ENCODE measurements around the gene PTGER1. TPM values are rescaled to one million over a fixed set of nuclear protein-coding genes. Genes with fewer than 3 reads are reported as not detected.
"Not testable (repeated sequence)": the region's sequence is repeated elsewhere in the genome, so short reads cannot be mapped to it uniquely, and the experiment has no call there.

Gene PTGER1
- total and polyA plus RNA-seq, 2 experiments from 2014 or later = 0.60 to 3.5 TPM

DNA sequence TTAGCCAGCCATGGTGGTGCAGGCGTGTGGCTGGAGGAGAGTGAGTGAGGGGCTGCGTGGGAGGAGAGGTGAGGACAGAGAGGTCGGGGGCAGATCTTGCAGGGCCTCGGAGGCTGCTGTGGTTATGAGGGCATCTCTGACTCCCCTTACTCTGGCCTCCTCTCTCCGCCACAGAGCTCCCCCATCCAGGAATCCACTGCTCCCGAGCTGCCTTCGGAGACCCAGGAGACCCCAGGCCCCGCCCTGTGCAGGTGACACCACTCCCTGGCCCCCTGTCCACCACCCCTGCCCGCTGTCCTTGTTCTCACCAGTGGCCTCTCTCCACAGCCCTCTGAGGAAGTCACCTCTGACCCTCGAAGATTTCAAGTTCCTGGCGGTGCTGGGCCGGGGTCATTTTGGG is 7.8 kb downstream of the PTGER1 start:
- no peaks in the 10 kb centered on the region for H3K9me3 ChIP-seq (ENCODE audit: low read depth)
- no peak for DNase-seq (ENCODE audit: low spot score)
- H3K79me2 ChIP-seq = no peaks in the 10 kb centered on the region
- TF ChIP-seq EZH2 (IDR thresholded peaks at IDR 0.05; ENCODE audit: borderline replicate concordance) = no peak
- TF ChIP-seq EZH2phosphoT487 (IDR thresholded peaks at IDR 0.05; ENCODE audit: low read depth, severe bottlenecking, unreplicated experiment) = no peak
- TF ChIP-seq, protein P1, sequence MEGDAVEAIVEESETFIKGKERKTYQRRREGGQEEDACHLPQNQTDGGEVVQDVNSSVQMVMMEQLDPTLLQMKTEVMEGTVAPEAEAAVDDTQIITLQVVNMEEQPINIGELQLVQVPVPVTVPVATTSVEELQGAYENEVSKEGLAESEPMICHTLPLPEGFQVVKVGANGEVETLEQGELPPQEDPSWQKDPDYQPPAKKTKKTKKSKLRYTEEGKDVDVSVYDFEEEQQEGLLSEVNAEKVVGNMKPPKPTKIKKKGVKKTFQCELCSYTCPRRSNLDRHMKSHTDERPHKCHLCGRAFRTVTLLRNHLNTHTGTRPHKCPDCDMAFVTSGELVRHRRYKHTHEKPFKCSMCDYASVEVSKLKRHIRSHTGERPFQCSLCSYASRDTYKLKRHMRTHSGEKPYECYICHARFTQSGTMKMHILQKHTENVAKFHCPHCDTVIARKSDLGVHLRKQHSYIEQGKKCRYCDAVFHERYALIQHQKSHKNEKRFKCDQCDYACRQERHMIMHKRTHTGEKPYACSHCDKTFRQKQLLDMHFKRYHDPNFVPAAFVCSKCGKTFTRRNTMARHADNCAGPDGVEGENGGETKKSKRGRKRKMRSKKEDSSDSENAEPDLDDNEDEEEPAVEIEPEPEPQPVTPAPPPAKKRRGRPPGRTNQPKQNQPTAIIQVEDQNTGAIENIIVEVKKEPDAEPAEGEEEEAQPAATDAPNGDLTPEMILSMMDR (IDR thresholded peaks at IDR 0.05; ENCODE audit: poor library complexity) = no peak
- no peak overlapping the region for H3K4me3 ChIP-seq
- no peaks in the 10 kb centered on the region for H4K20me1 ChIP-seq (ENCODE audit: insufficient read depth, poor library complexity, severe bottlenecking)
- H3K36me3 ChIP-seq (replicated peaks; ENCODE audit: insufficient read depth, low read depth) = no peaks in the 10 kb centered on the region
- H3K4me2 ChIP-seq = no peak overlapping the region
- no peaks in the 10 kb centered on the region for H3K27me3 ChIP-seq
- no peaks in the 10 kb centered on the region for H3K9me2 ChIP-seq (replicated peaks; ENCODE audit: insufficient read depth)
- H3K27ac ChIP-seq = no peak overlapping the region
- WGBS (ENCODE audit: low lambda C conversion rate, missing lambda C conversion rate) = 92% methylated on average over 10 of the region's 12 CpGs
- H2AFZ ChIP-seq = no peak overlapping the region
- H3K4me1 ChIP-seq (ENCODE audit: insufficient read depth) = peaks cover 6% of the 10 kb centered on the region

DNA sequence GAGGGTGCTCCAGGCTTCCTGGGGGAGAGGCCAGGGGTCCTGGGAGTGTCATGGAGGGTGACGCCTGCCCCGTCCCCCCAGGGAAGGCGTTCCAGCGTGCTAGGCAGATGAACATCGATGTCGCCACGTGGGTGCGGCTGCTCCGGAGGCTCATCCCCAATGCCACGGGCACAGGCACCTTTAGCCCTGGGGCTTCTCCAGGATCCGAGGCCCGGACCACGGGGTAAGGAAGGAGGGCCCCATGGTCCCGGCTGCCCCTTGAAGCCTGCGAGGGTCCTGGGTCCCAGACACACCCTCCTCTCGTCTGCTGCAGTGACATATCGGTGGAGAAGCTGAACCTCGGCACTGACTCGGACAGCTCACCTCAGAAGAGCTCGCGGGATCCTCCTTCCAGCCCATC is 11.4 kb downstream of the PTGER1 start:
- H3K27ac ChIP-seq = no peak overlapping the region
- H3K4me3 ChIP-seq = no peak overlapping the region
- no peak overlapping the region for H3K4me2 ChIP-seq
- DNase-seq (ENCODE audit: low spot score) = no peak
- WGBS (ENCODE audit: low lambda C conversion rate, missing lambda C conversion rate) = 97% methylated on average over 21 of the region's 21 CpGs
- no peaks in the 10 kb centered on the region for H3K36me3 ChIP-seq (replicated peaks; ENCODE audit: insufficient read depth, low read depth)
- H2AFZ ChIP-seq = no peak overlapping the region
- H3K79me2 ChIP-seq = no peaks in the 10 kb centered on the region
- no peaks in the 10 kb centered on the region for H3K4me1 ChIP-seq (ENCODE audit: insufficient read depth)
- H3K27me3 ChIP-seq = no peaks in the 10 kb centered on the region
- H4K20me1 ChIP-seq (ENCODE audit: insufficient read depth, poor library complexity, severe bottlenecking) = no peaks in the 10 kb centered on the region
- TF ChIP-seq, protein P1 (IDR thresholded peaks at IDR 0.05; ENCODE audit: poor library complexity) = no peak
- TF ChIP-seq EZH2 (IDR thresholded peaks at IDR 0.05; ENCODE audit: borderline replicate concordance) = no peak
- H3K9me2 ChIP-seq (replicated peaks; ENCODE audit: insufficient read depth) = no peaks in the 10 kb centered on the region
- no peaks in the 10 kb centered on the region for H3K9me3 ChIP-seq (ENCODE audit: low read depth)

DNA sequence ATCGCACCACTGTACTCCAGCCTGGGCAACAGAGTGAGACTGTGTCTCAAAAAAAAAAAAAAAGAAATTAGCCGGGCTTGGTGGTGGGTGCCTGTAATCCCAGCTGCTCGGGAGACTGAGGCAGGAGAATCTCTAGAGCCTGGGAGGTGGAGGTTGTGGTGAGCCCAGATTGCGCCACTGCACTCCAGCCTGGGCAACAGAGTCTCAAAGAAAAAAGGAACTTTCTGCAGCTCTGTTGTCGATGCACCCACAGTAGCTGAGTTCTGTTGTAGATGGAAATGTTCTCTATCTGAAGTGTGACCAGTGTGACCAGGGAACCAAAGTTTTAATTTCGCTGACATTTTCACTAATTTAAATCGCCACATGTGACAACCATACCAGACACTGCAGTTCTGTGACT is 12.8 kb downstream of the PTGER1 start:
- not testable (repeated sequence) for H3K27me3 ChIP-seq; H4K20me1 ChIP-seq (ENCODE audit: insufficient read depth, poor library complexity, severe bottlenecking)

DNA sequence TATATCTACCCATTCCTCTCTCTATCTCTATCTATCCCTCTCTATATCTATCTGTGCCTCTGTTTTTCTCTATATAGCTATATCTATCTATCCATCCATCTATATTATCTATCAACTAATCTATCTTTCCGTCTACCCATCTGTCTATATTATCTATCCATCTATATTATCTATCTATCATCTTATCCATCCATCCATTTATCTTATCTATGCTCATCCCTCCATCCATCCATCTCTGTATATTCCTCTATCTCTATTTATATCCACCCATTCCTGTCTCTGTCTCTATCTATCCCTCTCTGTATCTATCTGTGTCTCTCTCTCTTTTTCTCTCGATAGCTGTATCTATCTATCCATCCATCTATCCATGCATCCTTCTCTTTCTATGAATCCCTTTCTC is 14.2 kb downstream of the PTGER1 start:
- no peak overlapping the region for H3K27ac ChIP-seq
- H3K4me3 ChIP-seq = no peak overlapping the region
- DNase-seq (ENCODE audit: low spot score) = no peak
- H3K4me2 ChIP-seq = no peak overlapping the region
- WGBS (ENCODE audit: low lambda C conversion rate, missing lambda C conversion rate) = 89% methylated on average over 2 of the region's 2 CpGs
- H3K4me1 ChIP-seq (ENCODE audit: insufficient read depth) = no peaks in the 10 kb centered on the region
- no peak overlapping the region for H2AFZ ChIP-seq
- no peaks in the 10 kb centered on the region for H3K9me3 ChIP-seq (ENCODE audit: low read depth)
- H3K36me3 ChIP-seq (replicated peaks; ENCODE audit: insufficient read depth, low read depth) = no peaks in the 10 kb centered on the region
- H3K9me2 ChIP-seq (replicated peaks; ENCODE audit: insufficient read depth) = no peaks in the 10 kb centered on the region
- TF ChIP-seq EZH2 (IDR thresholded peaks at IDR 0.05; ENCODE audit: borderline replicate concordance) (no peak), EZH2phosphoT487 (IDR thresholded peaks at IDR 0.05; ENCODE audit: low read depth, severe bottlenecking, unreplicated experiment) (no peak)
- TF ChIP-seq, protein P1 (IDR thresholded peaks at IDR 0.05; ENCODE audit: poor library complexity) = no peak
- H3K27me3 ChIP-seq = no peaks in the 10 kb centered on the region
- no peaks in the 10 kb centered on the region for H4K20me1 ChIP-seq (ENCODE audit: insufficient read depth, poor library complexity, severe bottlenecking)
- no peaks in the 10 kb centered on the region for H3K79me2 ChIP-seq

More for the DNA sequence above, 12.8 kb downstream of the PTGER1 start:
- H3K79me2 ChIP-seq; DNase-seq (ENCODE audit: low spot score); H3K27ac ChIP-seq; H3K4me1 ChIP-seq (ENCODE audit: insufficient read depth); H3K4me2 ChIP-seq; H3K9me3 ChIP-seq (ENCODE audit: low read depth); H3K36me3 ChIP-seq (replicated peaks; ENCODE audit: insufficient read depth, low read depth); H3K9me2 ChIP-seq (replicated peaks; ENCODE audit: insufficient read depth); H2AFZ ChIP-seq; H3K4me3 ChIP-seq: not testable (repeated sequence)
- 96% methylated on average over 7 of the region's 7 CpGs for WGBS (ENCODE audit: low lambda C conversion rate, missing lambda C conversion rate)
